IPS-18a (cell line): ENCODE data around the gene METAP1.
"Not testable (repeated sequence)": the region's sequence is repeated elsewhere in the genome, so short reads cannot be mapped to it uniquely, and the experiment has no call there.

Source experiments
- H3K27ac ChIP-seq: one replicate; pipeline ENCODE4 v1.5.1; 2013; ENCODE audit warnings: low read length
- H3K27me3 ChIP-seq: one replicate; pipeline ENCODE4 v1.6.1; 2013; ENCODE audit warnings: mild to moderate bottlenecking, low read length; ENCODE audit not compliant: control insufficient read depth, insufficient read depth
- H3K36me3 ChIP-seq: one replicate; pipeline ENCODE4 v1.6.1; 2013; ENCODE audit warnings: low read depth, low read length; ENCODE audit not compliant: control insufficient read depth
- H3K4me1 ChIP-seq: one replicate; pipeline ENCODE4 v1.6.1; 2013; ENCODE audit warnings: low read depth, low read length; ENCODE audit not compliant: control insufficient read depth
- H3K4me3 ChIP-seq: one replicate; pipeline ENCODE4 v1.5.1; 2013; ENCODE audit warnings: low read length
- H3K9ac ChIP-seq: one replicate; pipeline ENCODE4 v1.6.1; 2013; ENCODE audit warnings: mild to moderate bottlenecking, low read length, moderate library complexity
- H3K9me3 ChIP-seq: one replicate; pipeline ENCODE4 v1.6.1; 2013; ENCODE audit warnings: low read depth, low read length; ENCODE audit not compliant: control insufficient read depth

METAP1 gene

GRCh38 chr4:99061048-99061700, 65.7 kb downstream of the METAP1 start:
- H3K27ac ChIP-seq, result no peak overlapping the region
- H3K36me3 ChIP-seq, result peaks cover 43% of the 10 kb centered on the region
- no peaks in the 10 kb centered on the region for H3K4me1 ChIP-seq
- H3K27me3 ChIP-seq, result no peaks in the 10 kb centered on the region
- H3K9me3 ChIP-seq, result no peaks in the 10 kb centered on the region
- H3K9ac ChIP-seq, result no peak overlapping the region
- H3K4me3 ChIP-seq, result no peak overlapping the region

GRCh38 chr4:99062120-99062519, 66.6 kb downstream of the METAP1 start:
- no peaks in the 10 kb centered on the region for H3K9me3 ChIP-seq
- H3K27me3 ChIP-seq, result no peaks in the 10 kb centered on the region
- H3K4me1 ChIP-seq, result no peaks in the 10 kb centered on the region
- peaks cover 43% of the 10 kb centered on the region for H3K36me3 ChIP-seq
- H3K27ac ChIP-seq, result no peak overlapping the region
- H3K9ac ChIP-seq, result no peak overlapping the region
- no peak overlapping the region for H3K4me3 ChIP-seq

GRCh38 chr4:99065521-99065920, 70.0 kb downstream of the METAP1 start:
- peaks cover 31% of the 10 kb centered on the region for H3K36me3 ChIP-seq
- not testable (repeated sequence) for H3K9me3 ChIP-seq, H3K4me3 ChIP-seq

GRCh38 chr4:99067617-99068016, 72.1 kb downstream of the METAP1 start:
- peaks cover 35% of the 10 kb centered on the region for H3K36me3 ChIP-seq

More at GRCh38 chr4:99065521-99065920, 70.0 kb downstream of the METAP1 start:
- H3K27ac ChIP-seq, H3K9ac ChIP-seq, H3K4me1 ChIP-seq, H3K27me3 ChIP-seq: not testable (repeated sequence)

GRCh38 chr4:99071159-99071558, 75.6 kb downstream of the METAP1 start:
- Histone ChIP-seq H3K9ac (no peak overlapping the region), H3K27me3 (no peaks in the 10 kb centered on the region), H3K4me3 (no peak overlapping the region), H3K27ac (no peak overlapping the region), H3K4me1 (no peaks in the 10 kb centered on the region), H3K9me3 (no peaks in the 10 kb centered on the region), H3K36me3 (peaks cover 63% of the 10 kb centered on the region)

More at GRCh38 chr4:99067617-99068016, 72.1 kb downstream of the METAP1 start:
- Histone ChIP-seq H3K27ac (no peak overlapping the region), H3K9ac (no peak overlapping the region), H3K4me1 (no peaks in the 10 kb centered on the region), H3K4me3 (no peak overlapping the region), H3K9me3 (no peaks in the 10 kb centered on the region), H3K27me3 (no peaks in the 10 kb centered on the region)

- peaks cover 88% of the 10 kb centered on the region for H3K36me3 ChIP-seq
- H3K4me3 ChIP-seq, result no peak overlapping the region
- no peaks in the 10 kb centered on the region for H3K4me1 ChIP-seq
- H3K27me3 ChIP-seq, result no peaks in the 10 kb centered on the region
- no peak overlapping the region for H3K9ac ChIP-seq
- no peaks in the 10 kb centered on the region for H3K9me3 ChIP-seq
- no peak overlapping the region for H3K27ac ChIP-seq
These were observed 79.3 kb downstream of the METAP1 start for GRCh38 chr4:99074816-99075215.

- Histone ChIP-seq H3K27ac (no peak overlapping the region), H3K4me1 (no peaks in the 10 kb centered on the region), H3K36me3 (peaks cover 92% of the 10 kb centered on the region), H3K4me3 (no peak overlapping the region), H3K9me3 (no peaks in the 10 kb centered on the region), H3K27me3 (no peaks in the 10 kb centered on the region), H3K9ac (no peak overlapping the region)
These were observed 80.9 kb downstream of the METAP1 start for GRCh38 chr4:99076292-99076976.

- no peak overlapping the region for H3K9ac ChIP-seq
- no peaks in the 10 kb centered on the region for H3K27me3 ChIP-seq
- no peak overlapping the region for H3K27ac ChIP-seq
- peaks cover 92% of the 10 kb centered on the region for H3K36me3 ChIP-seq
- no peak overlapping the region for H3K4me3 ChIP-seq
- H3K4me1 ChIP-seq, result no peaks in the 10 kb centered on the region
- no peaks in the 10 kb centered on the region for H3K9me3 ChIP-seq
These were observed 81.7 kb downstream of the METAP1 start for GRCh38 chr4:99077177-99077576.

GRCh38 chr4:99078336-99078735, 82.8 kb downstream of the METAP1 start:
- Histone ChIP-seq H3K9ac (no peak overlapping the region), H3K4me1 (no peaks in the 10 kb centered on the region), H3K36me3 (peaks cover 94% of the 10 kb centered on the region), H3K27ac (no peak overlapping the region), H3K27me3 (no peaks in the 10 kb centered on the region), H3K9me3 (no peaks in the 10 kb centered on the region), H3K4me3 (no peak overlapping the region)

GRCh38 chr4:99078931-99079624, 83.6 kb downstream of the METAP1 start:
- H3K36me3 ChIP-seq, result peaks cover 94% of the 10 kb centered on the region
- H3K9ac ChIP-seq, result no peak overlapping the region
- no peaks in the 10 kb centered on the region for H3K4me1 ChIP-seq
- H3K9me3 ChIP-seq, result no peaks in the 10 kb centered on the region
- H3K27ac ChIP-seq, result no peak overlapping the region
- no peak overlapping the region for H3K4me3 ChIP-seq
- H3K27me3 ChIP-seq, result no peaks in the 10 kb centered on the region

- no peaks in the 10 kb centered on the region for H3K4me1 ChIP-seq
- H3K27ac ChIP-seq, result no peak overlapping the region
- H3K27me3 ChIP-seq, result no peaks in the 10 kb centered on the region
- no peaks in the 10 kb centered on the region for H3K9me3 ChIP-seq
- H3K9ac ChIP-seq, result no peak overlapping the region
- no peak overlapping the region for H3K4me3 ChIP-seq
- H3K36me3 ChIP-seq, result peaks cover 94% of the 10 kb centered on the region
These were observed 84.2 kb downstream of the METAP1 start for GRCh38 chr4:99079625-99080295.
